Liver (tissue), 9 donors: ENCODE results near the gene FRMD4A. TPM values are rescaled to one million over a fixed set of nuclear protein-coding genes. Genes with fewer than 3 reads are reported as not detected.

Experiments used
- DNase-seq: peaks from one replicate; pipeline ENCODE4 v3.0.0-alpha.2; 2017; ENCODE audit warnings: low spot score
- H3K27ac ChIP-seq, 2 donors: one replicate each; pipeline ENCODE4 v1.7.0; 2013; ENCODE audit warnings: inconsistent platforms in 2 of 2, low read length in 2 of 2, control low read depth in 1 of 2, low read depth in 1 of 2, mild to moderate bottlenecking in 1 of 2
- H3K27me3 ChIP-seq, 4 donors: one replicate each; pipeline versions ENCODE4 v1.6.1 to v1.7.0; 2013; ENCODE audit warnings: low read length in 3 of 4, inconsistent platforms in 1 of 4, mild to moderate bottlenecking in 1 of 4, moderate library complexity in 1 of 4; ENCODE audit not compliant: control insufficient read depth in 4 of 4, insufficient read depth in 4 of 4
- H3K36me3 ChIP-seq, 4 donors: one replicate each; pipeline versions ENCODE4 v1.6.1 to v1.7.0; 2013; ENCODE audit warnings: low read length in 3 of 4, mild to moderate bottlenecking in 3 of 4, low read depth in 1 of 4, moderate library complexity in 1 of 4; ENCODE audit not compliant: control insufficient read depth in 4 of 4, insufficient read depth in 3 of 4
- H3K4me1 ChIP-seq, 4 donors: one replicate each; pipeline versions ENCODE4 v1.6.1 to v1.7.0; 2013; ENCODE audit warnings: low read length in 3 of 4, mild to moderate bottlenecking in 3 of 4, moderate library complexity in 1 of 4; ENCODE audit not compliant: control insufficient read depth in 4 of 4, insufficient read depth in 4 of 4
- H3K4me3 ChIP-seq, 3 donors: one replicate each; pipeline versions ENCODE4 v1.6.1 to v1.7.0; 2013; ENCODE audit warnings: low read length in 3 of 3, control low read depth in 1 of 3, low read depth in 1 of 3, mild to moderate bottlenecking in 1 of 3
- H3K9ac ChIP-seq, 2 donors: one replicate each; pipeline ENCODE4 v1.7.0; 2013; ENCODE audit warnings: low read length in 2 of 2, mild to moderate bottlenecking in 2 of 2, moderate library complexity in 2 of 2, control low read depth in 1 of 2, low read depth in 1 of 2
- H3K9me3 ChIP-seq, 4 donors: one replicate each; pipeline versions ENCODE4 v1.6.1 to v1.7.0; 2013; ENCODE audit warnings: low read length in 3 of 4; ENCODE audit not compliant: control insufficient read depth in 4 of 4
- ATF3 ChIP-seq: IDR thresholded peaks from 2 replicates; pipeline ENCODE4 v1.6.1; 2016; ENCODE audit warnings: antibody characterized with exemption
- CTCF ChIP-seq: fragments of 150-350 bp; IDR thresholded peaks from 2 replicates; pipeline ENCODE4 v1.5.1; 2017; ENCODE audit warnings: improper control_type of control experiment, low read depth, low read length; ENCODE audit not compliant: missing input control
- EGR1 ChIP-seq, 2 donors: IDR thresholded peaks; 2 replicates each; pipeline ENCODE4 v1.6.1; 2016 to 2018; ENCODE audit warnings: antibody characterized with exemption in 2 of 2, low read depth in 2 of 2
- FOXA1 ChIP-seq: IDR thresholded peaks from 2 replicates; pipeline ENCODE4 v1.6.1; 2016; ENCODE audit warnings: antibody characterized with exemption
- FOXA2 ChIP-seq: IDR thresholded peaks from 2 replicates; pipeline ENCODE4 v1.6.1; 2016; ENCODE audit warnings: antibody characterized with exemption
- GABPA ChIP-seq, 2 donors: IDR thresholded peaks in 1 of 2; conservative IDR thresholded peaks in 1 of 2; 2 replicates each; pipeline ENCODE4 v1.6.1; 2016; ENCODE audit warnings: antibody characterized with exemption in 2 of 2, mild to moderate bottlenecking in 1 of 2, moderate library complexity in 1 of 2
- HNF4A ChIP-seq, 2 donors: conservative IDR thresholded peaks; 2 replicates each; pipeline ENCODE4 v1.6.1; 2016; ENCODE audit warnings: antibody characterized with exemption in 2 of 2, mild to moderate bottlenecking in 2 of 2
- HNF4G ChIP-seq: IDR thresholded peaks from 2 replicates; pipeline ENCODE4 v1.6.1; 2016; ENCODE audit warnings: antibody characterized with exemption
- JUND ChIP-seq, 2 donors: IDR thresholded peaks; 2 replicates each; pipeline ENCODE4 v1.6.1; 2016; ENCODE audit warnings: antibody characterized with exemption in 2 of 2
- MAX ChIP-seq: IDR thresholded peaks from 2 replicates; pipeline ENCODE4 v1.6.1; 2016; ENCODE audit warnings: antibody characterized with exemption
- NR2F2 ChIP-seq: IDR thresholded peaks from 2 replicates; pipeline ENCODE4 v1.6.1; 2016; ENCODE audit warnings: antibody characterized with exemption
- RAD21 ChIP-seq, 2 donors: IDR thresholded peaks; 2 replicates each; pipeline ENCODE4 v1.6.1; 2016; ENCODE audit warnings: antibody characterized with exemption in 2 of 2, mild to moderate bottlenecking in 2 of 2
- RXRA ChIP-seq, 2 donors: IDR thresholded peaks; 2 replicates each; pipeline ENCODE4 v1.6.1; 2017 to 2018; ENCODE audit warnings: antibody characterized with exemption in 2 of 2, mild to moderate bottlenecking in 1 of 2
- SP1 ChIP-seq: IDR thresholded peaks from 2 replicates; pipeline ENCODE4 v1.6.1; 2018; ENCODE audit warnings: antibody characterized with exemption, mild to moderate bottlenecking
- TAF1 ChIP-seq: conservative IDR thresholded peaks from 2 replicates; pipeline ENCODE4 v1.6.1; 2016; ENCODE audit warnings: antibody characterized with exemption, mild to moderate bottlenecking
- YY1 ChIP-seq: IDR thresholded peaks from 2 replicates; pipeline ENCODE4 v1.6.1; 2016; ENCODE audit warnings: antibody characterized with exemption, mild to moderate bottlenecking
- WGBS: extraction: QIAGEN DNeasy Blood & Tissue Kit; methylation state at CpG from one replicate; pipeline ENCODE4 v1.1.7; 2013; 5-methylcytosine and 5-hydroxymethylcytosine counted together
- polyA plus RNA-seq, 2 donors: library from polyadenylated mRNA; stranded (reverse) in 1 of 2; unstranded in 1 of 2; fragments of 200-250 nt in 1 of 2; fragments of >200 nt in 1 of 2; fragmentation: Nextera tagmentation in 1 of 2; extraction: Ambion mirVana in 1 of 2; gene quantifications; one replicate each; pipeline versions ENCODE4 v1.2.1 to v1.2.3, GENCODE V29; 2013 to 2015
- total RNA-seq, 2 donors: library from RNA; depleted of rRNA; stranded (reverse); fragments of >200 nt; gene quantifications; one replicate each; pipeline ENCODE4 v1.2.3, GENCODE V29; 2014
- TF ChIP-seq, protein P1 (sequence below): IDR thresholded peaks from 2 replicates; pipeline ENCODE4 v1.6.1; 2016; ENCODE audit warnings: antibody characterized with exemption, mild to moderate bottlenecking
- TF ChIP-seq, protein P2 (sequence below): IDR thresholded peaks from 2 replicates; pipeline ENCODE4 v1.6.1; 2016; ENCODE audit warnings: antibody characterized with exemption
- donor health status: healthy.
- donor health status: healthy.
- donor health status: healthy.
- donor health status: healthy.
- donor health status: healthy.

The FRMD4A gene
- total and polyA plus RNA-seq, 4 donors: 8.2 to 34.3 (median 13.1) TPM

DNA sequence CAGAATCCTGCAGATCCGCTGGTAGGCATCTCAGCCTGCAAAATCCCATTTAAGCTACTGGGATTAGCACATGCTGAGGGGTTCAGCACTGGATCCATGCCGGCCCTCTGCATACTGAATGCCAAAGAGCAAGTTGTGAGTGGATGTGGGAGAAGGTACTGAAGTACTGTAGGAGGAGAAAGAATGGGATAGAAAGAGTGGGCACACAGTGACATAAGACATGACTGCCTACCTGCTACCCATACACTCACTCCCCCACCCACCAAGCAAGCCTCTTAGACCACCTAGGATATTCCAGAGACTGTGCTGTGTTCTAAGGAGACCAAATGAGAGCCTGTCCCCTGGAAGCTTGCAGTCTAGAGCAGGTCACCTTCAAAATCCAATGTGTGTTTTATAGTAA, 215.9 kb downstream of the FRMD4A start:
- H3K9ac ChIP-seq: no peak overlapping the region
- H3K4me1 ChIP-seq: no peaks in the 10 kb centered on the region
- 92% methylated on average over 2 of the region's 2 CpGs for whole genome bisulfite sequencing
- no peaks in the 10 kb centered on the region for H3K27me3 ChIP-seq
- H3K4me3 ChIP-seq: no peak overlapping the region
- H3K27ac ChIP-seq: no peak overlapping the region
- H3K36me3 ChIP-seq: no peaks in the 10 kb centered on the region
- H3K9me3 ChIP-seq: no peaks in the 10 kb centered on the region
- TF ChIP-seq RAD21 (IDR thresholded peaks at IDR 0.05): no peak
- TF ChIP-seq, protein P1, sequence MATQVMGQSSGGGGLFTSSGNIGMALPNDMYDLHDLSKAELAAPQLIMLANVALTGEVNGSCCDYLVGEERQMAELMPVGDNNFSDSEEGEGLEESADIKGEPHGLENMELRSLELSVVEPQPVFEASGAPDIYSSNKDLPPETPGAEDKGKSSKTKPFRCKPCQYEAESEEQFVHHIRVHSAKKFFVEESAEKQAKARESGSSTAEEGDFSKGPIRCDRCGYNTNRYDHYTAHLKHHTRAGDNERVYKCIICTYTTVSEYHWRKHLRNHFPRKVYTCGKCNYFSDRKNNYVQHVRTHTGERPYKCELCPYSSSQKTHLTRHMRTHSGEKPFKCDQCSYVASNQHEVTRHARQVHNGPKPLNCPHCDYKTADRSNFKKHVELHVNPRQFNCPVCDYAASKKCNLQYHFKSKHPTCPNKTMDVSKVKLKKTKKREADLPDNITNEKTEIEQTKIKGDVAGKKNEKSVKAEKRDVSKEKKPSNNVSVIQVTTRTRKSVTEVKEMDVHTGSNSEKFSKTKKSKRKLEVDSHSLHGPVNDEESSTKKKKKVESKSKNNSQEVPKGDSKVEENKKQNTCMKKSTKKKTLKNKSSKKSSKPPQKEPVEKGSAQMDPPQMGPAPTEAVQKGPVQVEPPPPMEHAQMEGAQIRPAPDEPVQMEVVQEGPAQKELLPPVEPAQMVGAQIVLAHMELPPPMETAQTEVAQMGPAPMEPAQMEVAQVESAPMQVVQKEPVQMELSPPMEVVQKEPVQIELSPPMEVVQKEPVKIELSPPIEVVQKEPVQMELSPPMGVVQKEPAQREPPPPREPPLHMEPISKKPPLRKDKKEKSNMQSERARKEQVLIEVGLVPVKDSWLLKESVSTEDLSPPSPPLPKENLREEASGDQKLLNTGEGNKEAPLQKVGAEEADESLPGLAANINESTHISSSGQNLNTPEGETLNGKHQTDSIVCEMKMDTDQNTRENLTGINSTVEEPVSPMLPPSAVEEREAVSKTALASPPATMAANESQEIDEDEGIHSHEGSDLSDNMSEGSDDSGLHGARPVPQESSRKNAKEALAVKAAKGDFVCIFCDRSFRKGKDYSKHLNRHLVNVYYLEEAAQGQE: no peak
- TF ChIP-seq SP1: no peak
- TF ChIP-seq ATF3: no peak
- TF ChIP-seq JUND (IDR thresholded peaks at IDR 0.05): no peak
- TF ChIP-seq TAF1: no peak
- TF ChIP-seq HNF4G: no peak
- TF ChIP-seq GABPA (IDR thresholded peaks at IDR 0.05 in 1 of 2, conservative IDR thresholded peaks at IDR 0.05 in 1 of 2): no peak
- TF ChIP-seq, protein P2, sequence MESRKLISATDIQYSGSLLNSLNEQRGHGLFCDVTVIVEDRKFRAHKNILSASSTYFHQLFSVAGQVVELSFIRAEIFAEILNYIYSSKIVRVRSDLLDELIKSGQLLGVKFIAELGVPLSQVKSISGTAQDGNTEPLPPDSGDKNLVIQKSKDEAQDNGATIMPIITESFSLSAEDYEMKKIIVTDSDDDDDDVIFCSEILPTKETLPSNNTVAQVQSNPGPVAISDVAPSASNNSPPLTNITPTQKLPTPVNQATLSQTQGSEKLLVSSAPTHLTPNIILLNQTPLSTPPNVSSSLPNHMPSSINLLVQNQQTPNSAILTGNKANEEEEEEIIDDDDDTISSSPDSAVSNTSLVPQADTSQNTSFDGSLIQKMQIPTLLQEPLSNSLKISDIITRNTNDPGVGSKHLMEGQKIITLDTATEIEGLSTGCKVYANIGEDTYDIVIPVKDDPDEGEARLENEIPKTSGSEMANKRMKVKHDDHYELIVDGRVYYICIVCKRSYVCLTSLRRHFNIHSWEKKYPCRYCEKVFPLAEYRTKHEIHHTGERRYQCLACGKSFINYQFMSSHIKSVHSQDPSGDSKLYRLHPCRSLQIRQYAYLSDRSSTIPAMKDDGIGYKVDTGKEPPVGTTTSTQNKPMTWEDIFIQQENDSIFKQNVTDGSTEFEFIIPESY: no peak
- no peak for TF ChIP-seq EGR1 (IDR thresholded peaks at IDR 0.05; ENCODE audit: low read depth in 2 of 2)
- no peak for TF ChIP-seq FOXA2
- TF ChIP-seq YY1: no peak
- TF ChIP-seq MAX: no peak
- no peak for TF ChIP-seq RXRA (IDR thresholded peaks at IDR 0.05)
- TF ChIP-seq HNF4A (conservative IDR thresholded peaks at IDR 0.05): no peak
- no peak for DNase-seq

GRCh38 chr10:14112056-14112455, 218.7 kb downstream of the FRMD4A start:
- Histone ChIP-seq H3K9me3 (no peaks in the 10 kb centered on the region), H3K9ac (no peak overlapping the region), H3K27me3 (no peaks in the 10 kb centered on the region), H3K4me3 (no peak overlapping the region), H3K4me1 (no peaks in the 10 kb centered on the region), H3K36me3 (no peaks in the 10 kb centered on the region), H3K27ac (no peak overlapping the region)
- DNase-seq: no peak
- TF ChIP-seq SP1: no peak
- no peak for TF ChIP-seq CTCF
- TF ChIP-seq RXRA (IDR thresholded peaks at IDR 0.05): no peak
- no peak for TF ChIP-seq ATF3
- TF ChIP-seq EGR1 (IDR thresholded peaks at IDR 0.05; ENCODE audit: low read depth in 2 of 2): no peak
- no peak for TF ChIP-seq YY1
- TF ChIP-seq, protein P2: no peak
- TF ChIP-seq NR2F2: no peak
- TF ChIP-seq JUND (IDR thresholded peaks at IDR 0.05): no peak
- TF ChIP-seq FOXA1: no peak
- no peak for TF ChIP-seq FOXA2
- no peak for TF ChIP-seq HNF4G
- WGBS: 92% methylated on average over 5 of the region's 5 CpGs
